Ishikawa (cell line): ENCODE results near the gene SLCO2B1.

ENCODE experiments used
- CEBPB ChIP-seq: IDR thresholded peaks from 2 replicates; pipeline ENCODE4 v1.6.1; 2012
- CREB1 ChIP-seq: IDR thresholded peaks from 2 replicates; pipeline ENCODE4 v1.6.1; 2012; ENCODE audit warnings: low read depth
- EGR1 ChIP-seq: IDR thresholded peaks from 2 replicates; pipeline ENCODE4 v1.6.1; 2012
- EP300 ChIP-seq: IDR thresholded peaks from 2 replicates; pipeline ENCODE4 v1.6.1; 2012; ENCODE audit warnings: borderline replicate concordance
- FOXM1 ChIP-seq: IDR thresholded peaks from 2 replicates; pipeline ENCODE4 v1.6.1; 2012; ENCODE audit warnings: low read depth, borderline replicate concordance
- NFIC ChIP-seq: IDR thresholded peaks from 2 replicates; pipeline ENCODE4 v1.6.1; 2012
- RAD21 ChIP-seq: IDR thresholded peaks from 2 replicates; pipeline ENCODE4 v1.6.1; 2012; ENCODE audit warnings: low read depth
- TAF1 ChIP-seq: IDR thresholded peaks from 2 replicates; pipeline ENCODE4 v1.6.1; 2012; ENCODE audit warnings: low read depth, mild to moderate bottlenecking
- TCF12 ChIP-seq: IDR thresholded peaks from 2 replicates; pipeline ENCODE4 v1.6.1; 2012; ENCODE audit warnings: low read depth
- TEAD4 ChIP-seq: IDR thresholded peaks from 2 replicates; pipeline ENCODE4 v1.6.1; 2012
- YY1 ChIP-seq: IDR thresholded peaks from 2 replicates; pipeline ENCODE4 v1.6.1; 2012; ENCODE audit warnings: low read depth
- TF ChIP-seq, protein P1 (sequence below): IDR thresholded peaks from 2 replicates; pipeline ENCODE4 v1.6.1; 2012
- TF ChIP-seq, protein P2 (sequence below): IDR thresholded peaks from 2 replicates; pipeline ENCODE4 v1.6.1; 2012
- TF ChIP-seq, protein P3 (sequence below): IDR thresholded peaks from 2 replicates; pipeline ENCODE4 v1.6.1; 2012; ENCODE audit warnings: low read depth, mild to moderate bottlenecking

The SLCO2B1 gene

DNA sequence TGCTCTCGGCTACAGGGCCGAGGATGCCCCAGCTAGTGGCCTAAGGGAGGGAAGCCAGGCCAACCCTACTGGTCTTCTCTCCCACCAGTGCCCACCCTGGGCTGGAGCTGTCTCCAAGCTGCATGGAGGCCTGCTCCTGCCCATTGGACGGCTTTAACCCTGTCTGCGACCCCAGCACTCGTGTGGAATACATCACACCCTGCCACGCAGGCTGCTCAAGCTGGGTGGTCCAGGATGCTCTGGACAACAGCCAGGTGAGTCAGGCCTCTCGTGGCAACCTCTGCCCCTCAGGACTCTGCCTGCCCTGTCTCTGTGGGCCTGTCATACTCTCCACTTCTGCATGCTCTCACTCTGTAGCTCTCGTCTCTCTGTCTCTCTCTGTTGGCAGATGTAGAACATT is 45.5 kb downstream of the SLCO2B1 start:
- no peak for TF ChIP-seq CEBPB
- no peak for TF ChIP-seq CREB1
- TF ChIP-seq RAD21: no peak
- TF ChIP-seq, protein P1, sequence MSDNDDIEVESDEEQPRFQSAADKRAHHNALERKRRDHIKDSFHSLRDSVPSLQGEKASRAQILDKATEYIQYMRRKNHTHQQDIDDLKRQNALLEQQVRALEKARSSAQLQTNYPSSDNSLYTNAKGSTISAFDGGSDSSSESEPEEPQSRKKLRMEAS: no peak
- TF ChIP-seq EP300: no peak
- no peak for TF ChIP-seq FOXM1
- TF ChIP-seq TCF12: no peak
- TF ChIP-seq, protein P2, sequence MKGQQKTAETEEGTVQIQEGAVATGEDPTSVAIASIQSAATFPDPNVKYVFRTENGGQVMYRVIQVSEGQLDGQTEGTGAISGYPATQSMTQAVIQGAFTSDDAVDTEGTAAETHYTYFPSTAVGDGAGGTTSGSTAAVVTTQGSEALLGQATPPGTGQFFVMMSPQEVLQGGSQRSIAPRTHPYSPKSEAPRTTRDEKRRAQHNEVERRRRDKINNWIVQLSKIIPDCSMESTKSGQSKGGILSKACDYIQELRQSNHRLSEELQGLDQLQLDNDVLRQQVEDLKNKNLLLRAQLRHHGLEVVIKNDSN: no peak
- TF ChIP-seq TAF1: no peak
- TF ChIP-seq, protein P3, sequence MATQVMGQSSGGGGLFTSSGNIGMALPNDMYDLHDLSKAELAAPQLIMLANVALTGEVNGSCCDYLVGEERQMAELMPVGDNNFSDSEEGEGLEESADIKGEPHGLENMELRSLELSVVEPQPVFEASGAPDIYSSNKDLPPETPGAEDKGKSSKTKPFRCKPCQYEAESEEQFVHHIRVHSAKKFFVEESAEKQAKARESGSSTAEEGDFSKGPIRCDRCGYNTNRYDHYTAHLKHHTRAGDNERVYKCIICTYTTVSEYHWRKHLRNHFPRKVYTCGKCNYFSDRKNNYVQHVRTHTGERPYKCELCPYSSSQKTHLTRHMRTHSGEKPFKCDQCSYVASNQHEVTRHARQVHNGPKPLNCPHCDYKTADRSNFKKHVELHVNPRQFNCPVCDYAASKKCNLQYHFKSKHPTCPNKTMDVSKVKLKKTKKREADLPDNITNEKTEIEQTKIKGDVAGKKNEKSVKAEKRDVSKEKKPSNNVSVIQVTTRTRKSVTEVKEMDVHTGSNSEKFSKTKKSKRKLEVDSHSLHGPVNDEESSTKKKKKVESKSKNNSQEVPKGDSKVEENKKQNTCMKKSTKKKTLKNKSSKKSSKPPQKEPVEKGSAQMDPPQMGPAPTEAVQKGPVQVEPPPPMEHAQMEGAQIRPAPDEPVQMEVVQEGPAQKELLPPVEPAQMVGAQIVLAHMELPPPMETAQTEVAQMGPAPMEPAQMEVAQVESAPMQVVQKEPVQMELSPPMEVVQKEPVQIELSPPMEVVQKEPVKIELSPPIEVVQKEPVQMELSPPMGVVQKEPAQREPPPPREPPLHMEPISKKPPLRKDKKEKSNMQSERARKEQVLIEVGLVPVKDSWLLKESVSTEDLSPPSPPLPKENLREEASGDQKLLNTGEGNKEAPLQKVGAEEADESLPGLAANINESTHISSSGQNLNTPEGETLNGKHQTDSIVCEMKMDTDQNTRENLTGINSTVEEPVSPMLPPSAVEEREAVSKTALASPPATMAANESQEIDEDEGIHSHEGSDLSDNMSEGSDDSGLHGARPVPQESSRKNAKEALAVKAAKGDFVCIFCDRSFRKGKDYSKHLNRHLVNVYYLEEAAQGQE: no peak
- TF ChIP-seq TEAD4: no peak

DNA sequence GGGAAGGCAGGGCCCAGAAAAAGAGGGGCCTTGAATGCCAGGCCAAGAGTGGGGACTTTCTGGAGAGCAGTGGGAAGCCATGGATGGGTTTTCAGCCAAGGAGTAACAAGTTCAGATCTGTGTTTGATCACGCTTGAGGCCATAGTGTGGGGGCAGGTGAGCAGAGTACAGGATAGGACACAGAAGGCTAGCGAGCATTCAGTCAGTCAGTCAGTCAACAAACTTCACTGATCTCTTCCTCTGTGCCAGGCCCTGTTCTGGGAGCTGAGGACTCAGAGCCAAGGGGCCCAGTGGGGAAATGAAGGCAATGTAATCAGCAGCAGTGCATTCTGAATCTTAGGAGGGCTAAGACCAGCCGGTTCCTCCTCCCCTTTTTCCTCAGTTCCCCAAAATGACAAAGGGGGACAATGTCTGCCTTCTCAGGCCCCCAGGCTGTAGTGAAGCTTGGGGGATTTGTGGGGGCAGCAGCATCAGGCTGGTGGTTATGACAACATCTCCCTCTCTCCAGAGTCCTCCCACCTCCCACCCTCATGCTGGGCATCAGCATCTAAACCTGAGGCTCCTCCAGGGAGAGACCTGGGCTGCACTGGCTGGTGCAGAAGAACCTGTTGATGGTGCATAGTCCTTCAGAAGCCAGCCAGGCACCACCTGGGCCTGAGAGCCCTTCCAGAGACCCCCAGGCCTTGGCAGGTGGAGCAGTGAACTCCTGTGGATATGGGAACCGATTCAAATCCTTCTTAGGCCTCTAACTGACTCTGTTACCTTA is 46.8 kb downstream of the SLCO2B1 start:
- TF ChIP-seq NFIC (no peak), TCF12 (no peak)

DNA sequence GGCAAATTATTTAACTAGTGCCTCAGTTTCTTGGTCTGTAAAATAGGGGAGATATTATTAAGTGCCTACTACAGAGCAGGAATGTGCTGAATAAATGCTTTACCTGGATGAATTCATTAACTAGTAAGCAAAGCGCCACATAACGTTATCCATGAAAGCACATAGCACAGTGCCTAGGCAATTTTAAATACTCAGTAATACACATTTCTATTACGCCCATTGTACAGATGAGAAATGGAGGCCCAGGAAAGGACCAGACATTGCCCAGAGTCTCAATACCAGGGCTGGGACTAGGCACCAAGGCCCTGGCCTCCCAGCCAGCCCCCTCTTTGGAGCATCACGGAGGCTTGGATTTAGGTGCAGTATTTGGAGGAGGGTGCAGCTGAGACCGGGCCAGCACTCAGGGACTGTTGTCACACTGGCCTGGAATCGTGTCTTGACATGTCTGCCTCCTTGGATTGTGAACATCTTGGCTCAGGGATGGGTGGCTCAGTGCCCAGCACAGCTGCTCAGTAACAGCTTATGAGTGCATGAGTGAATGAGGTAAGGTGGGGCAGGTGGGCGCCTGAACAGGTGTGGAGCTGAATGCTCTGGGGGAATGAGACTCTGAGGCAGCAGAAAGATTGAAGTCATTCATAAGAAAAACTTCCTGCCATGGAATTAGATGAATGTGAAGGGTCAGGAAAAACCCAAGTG is 47.5 kb downstream of the SLCO2B1 start:
- TF ChIP-seq, protein P3: no peak
- no peak for TF ChIP-seq TCF12
- TF ChIP-seq, protein P1: no peak
- TF ChIP-seq TEAD4: no peak
- TF ChIP-seq CEBPB: no peak
- TF ChIP-seq, protein P2: no peak
- TF ChIP-seq NFIC: no peak
- TF ChIP-seq EGR1: no peak
- no peak for TF ChIP-seq FOXM1
- no peak for TF ChIP-seq YY1

DNA sequence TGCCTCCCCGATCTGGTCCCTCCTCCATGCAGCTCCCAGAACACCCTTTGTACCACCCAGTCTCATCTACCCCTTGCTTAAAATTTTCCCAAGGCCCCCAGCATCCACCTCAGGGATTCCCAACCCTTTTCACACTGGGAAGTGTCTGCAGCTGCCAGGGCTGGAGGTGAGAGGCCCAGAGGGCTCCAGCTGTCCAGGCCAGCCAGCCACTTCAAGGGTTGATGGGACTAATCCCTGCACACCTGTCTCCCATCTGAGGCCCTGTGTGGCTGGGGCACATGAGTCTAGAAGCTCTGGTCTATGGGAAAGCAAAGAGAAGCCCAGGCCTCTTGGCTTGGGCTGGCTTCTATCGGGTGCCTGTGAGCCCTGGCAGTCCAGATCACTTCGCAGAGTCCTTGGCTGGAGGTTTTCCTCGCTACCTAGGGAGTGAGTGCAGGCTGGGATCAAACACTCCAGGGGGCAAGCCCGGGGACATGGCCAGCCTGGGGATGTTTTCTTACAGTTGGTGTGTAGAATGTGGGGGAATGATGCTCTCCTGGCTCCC is 48.6 kb downstream of the SLCO2B1 start:
- TF ChIP-seq FOXM1 (no peak), EGR1 (no peak), CREB1 (no peak), NFIC (no peak)
- TF ChIP-seq, protein P1: no peak
- TF ChIP-seq, protein P2: no peak
- TF ChIP-seq, protein P3: no peak
